Loucy (cell line): Measurements from ENCODE around the gene PPIF.

Source experiments
- H2AFZ ChIP-seq: fragments of 200-600 bp; sonication (generic); 2 replicates; pipeline ENCODE4 v1.6.0; 2016; ENCODE audit warnings: antibody characterized with exemption, mild to moderate bottlenecking, low read length, moderate library complexity
- H3F3A ChIP-seq: fragments of 200-600 bp; 2 replicates; pipeline ENCODE4 v1.6.0; 2016; ENCODE audit warnings: antibody characterized with exemption, low read depth, mild to moderate bottlenecking
- H3K27me3 ChIP-seq: fragments of 200-600 bp; sonication (generic); 2 replicates; pipeline ENCODE4 v1.6.1; 2014; ENCODE audit warnings: low read length, mild to moderate bottlenecking; ENCODE audit not compliant: insufficient read depth, poor library complexity, severe bottlenecking
- H3K36me3 ChIP-seq: fragments of 200-600 bp; sonication (generic); 2 replicates; pipeline ENCODE4 v1.6.1; 2016; ENCODE audit warnings: low read length; ENCODE audit not compliant: insufficient read depth
- H3K4me1 ChIP-seq: fragments of 200-600 bp; sonication (generic); 2 replicates; pipeline ENCODE4 v1.5.1; 2014; ENCODE audit warnings: low read length, mild to moderate bottlenecking; ENCODE audit not compliant: insufficient read depth, poor library complexity, severe bottlenecking
- H3K4me2 ChIP-seq: fragments of 200-600 bp; sonication (generic); 2 replicates; pipeline ENCODE4 v1.6.0; 2014; ENCODE audit warnings: antibody characterized with exemption, low read length, low read depth, mild to moderate bottlenecking; ENCODE audit not compliant: poor library complexity, severe bottlenecking
- H3K4me3 ChIP-seq: fragments of 200-600 bp; sonication (generic); 2 replicates; pipeline ENCODE4 v1.5.1; 2014; ENCODE audit warnings: low read length, mild to moderate bottlenecking, mixed read lengths; ENCODE audit not compliant: poor library complexity, severe bottlenecking
- H3K79me2 ChIP-seq: fragments of 200-600 bp; sonication (generic); 2 replicates; pipeline ENCODE4 v1.6.1; 2014; ENCODE audit warnings: low read length; ENCODE audit not compliant: insufficient read depth
- H3K9ac ChIP-seq: fragments of 200-600 bp; sonication (generic); 2 replicates; pipeline ENCODE4 v1.6.0; 2014; ENCODE audit warnings: mild to moderate bottlenecking, low read depth, low read length, moderate library complexity; ENCODE audit not compliant: poor library complexity, severe bottlenecking
- H3K9me2 ChIP-seq: fragments of 200-600 bp; sonication (generic); replicated peaks from 2 replicates; pipeline ENCODE4 v1.6.1; 2016; ENCODE audit warnings: low read depth, low read length, mixed read lengths
- H3K9me3 ChIP-seq: fragments of 200-600 bp; sonication (generic); 2 replicates; pipeline ENCODE4 v1.6.1; 2014; ENCODE audit warnings: mild to moderate bottlenecking, antibody characterized with exemption, low read length, low read depth; ENCODE audit not compliant: insufficient read depth
- H4K20me1 ChIP-seq: fragments of 200-600 bp; sonication (generic); 2 replicates; pipeline ENCODE4 v1.6.0; 2014; ENCODE audit warnings: antibody characterized with exemption, low read length, mild to moderate bottlenecking; ENCODE audit not compliant: insufficient read depth, poor library complexity, severe bottlenecking
- CTCF ChIP-seq: fragments of 200-600 bp; sonication (generic); conservative IDR thresholded peaks from 2 replicates; pipeline ENCODE4 v1.5.1; 2014; ENCODE audit warnings: mild to moderate bottlenecking, antibody characterized with exemption, low read length
- EZH2phosphoT487 ChIP-seq: fragments of 200-600 bp; IDR thresholded peaks from 2 replicates; pipeline ENCODE4 v1.6.1; 2018; ENCODE audit warnings: antibody characterized with exemption, mild to moderate bottlenecking, moderate library complexity, borderline replicate concordance

The PPIF gene

DNA sequence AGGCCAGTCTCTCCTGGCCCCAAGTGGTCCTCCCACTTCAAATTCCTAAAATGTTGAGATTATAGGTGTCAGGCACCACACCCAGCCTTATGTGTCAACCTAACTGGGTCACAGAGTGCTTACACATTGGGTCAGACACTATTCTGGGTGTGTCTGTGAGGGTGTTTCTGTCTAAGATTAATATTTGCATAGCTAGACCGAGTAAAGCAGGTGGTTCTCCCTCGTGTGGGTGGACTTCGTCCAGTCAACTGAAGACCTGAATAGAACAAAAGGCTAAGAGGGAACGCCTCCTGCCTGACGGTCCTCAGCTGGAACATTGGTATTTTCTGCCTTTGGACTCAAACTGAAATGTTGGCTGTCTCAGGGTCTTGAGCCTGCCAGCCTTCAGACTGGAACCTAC is 11.5 kb downstream of the PPIF start:
- peaks cover 25% of the 10 kb centered on the region; the same call in 1 of the 2 replicates for H3K36me3 ChIP-seq
- H3K4me2 ChIP-seq: no peak overlapping the region
- H3F3A ChIP-seq: no peaks in the 10 kb centered on the region
- no peak for TF ChIP-seq CTCF
- H2AFZ ChIP-seq: no peak overlapping the region
- H4K20me1 ChIP-seq: peaks cover 21% of the 10 kb centered on the region
- H3K9ac ChIP-seq: no peak overlapping the region
- no peaks in the 10 kb centered on the region for H3K9me2 ChIP-seq
- no peaks in the 10 kb centered on the region for H3K27me3 ChIP-seq
- no peaks in the 10 kb centered on the region for H3K9me3 ChIP-seq
- H3K79me2 ChIP-seq: peaks cover 20% of the 10 kb centered on the region; the same call in 1 of the 2 replicates
- no peak overlapping the region for H3K4me3 ChIP-seq
- no peaks in the 10 kb centered on the region for H3K4me1 ChIP-seq

DNA sequence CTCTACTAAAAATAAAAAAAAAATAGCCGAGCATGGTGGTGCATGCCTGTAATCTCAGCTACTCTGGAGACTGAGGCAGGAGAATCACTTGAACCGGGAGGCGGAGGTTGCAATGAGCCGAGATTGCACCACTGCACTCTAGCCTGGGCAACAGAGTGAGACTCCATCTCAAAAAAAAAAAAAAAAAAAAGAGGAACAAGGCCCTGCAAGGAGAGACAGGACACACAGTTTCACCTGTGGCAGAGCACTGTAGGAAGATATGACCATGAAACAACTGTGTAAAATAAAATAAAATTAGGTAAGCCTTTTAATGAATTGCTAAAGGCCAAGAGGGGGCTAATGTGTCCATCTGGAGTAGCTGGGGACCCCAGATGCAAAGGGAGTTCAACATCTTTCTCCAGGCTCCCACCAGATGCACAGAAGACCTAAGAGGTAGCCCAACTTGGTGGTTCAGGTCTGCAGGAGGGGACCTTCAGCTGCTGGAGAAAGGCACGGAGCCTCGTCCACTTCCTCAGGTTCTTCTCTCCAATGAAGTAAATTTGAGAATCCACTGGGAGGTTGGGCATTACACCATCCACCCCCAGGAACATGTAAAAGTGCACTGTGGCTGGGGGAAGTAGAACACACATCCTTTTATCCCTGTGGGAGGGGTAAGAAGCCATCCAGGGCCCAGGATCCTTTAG is 12.7 kb downstream of the PPIF start:
- no peaks in the 10 kb centered on the region for H3K4me1 ChIP-seq
- no peaks in the 10 kb centered on the region for H3F3A ChIP-seq
- H3K79me2 ChIP-seq: peaks cover 8% of the 10 kb centered on the region; the same call in 1 of the 2 replicates
- H4K20me1 ChIP-seq: peaks cover 10% of the 10 kb centered on the region
- no peak overlapping the region for H3K4me2 ChIP-seq
- no peaks in the 10 kb centered on the region for H3K9me3 ChIP-seq
- H2AFZ ChIP-seq: no peak overlapping the region
- no peak overlapping the region for H3K9ac ChIP-seq
- H3K4me3 ChIP-seq: no peak overlapping the region
- H3K9me2 ChIP-seq: no peaks in the 10 kb centered on the region
- H3K27me3 ChIP-seq: no peaks in the 10 kb centered on the region
- TF ChIP-seq CTCF: no peak
- TF ChIP-seq EZH2phosphoT487: no peak
- H3K36me3 ChIP-seq: peaks cover 14% of the 10 kb centered on the region; the same call in 1 of the 2 replicates

GRCh38 chr10:79360499-79361342 is 13.5 kb downstream of the PPIF start:
- Histone ChIP-seq H3F3A (no peaks in the 10 kb centered on the region), H3K79me2 (peaks cover 3% of the 10 kb centered on the region; the same call in 1 of the 2 replicates), H3K9ac (no peak overlapping the region), H3K4me1 (no peaks in the 10 kb centered on the region), H2AFZ (no peak overlapping the region), H3K4me3 (no peak overlapping the region), H3K27me3 (no peaks in the 10 kb centered on the region), H3K4me2 (no peak overlapping the region), H3K9me2 (no peaks in the 10 kb centered on the region), H3K9me3 (no peaks in the 10 kb centered on the region), H3K36me3 (peaks cover 6% of the 10 kb centered on the region; the same call in 1 of the 2 replicates), H4K20me1 (peaks cover 3% of the 10 kb centered on the region)
- no peak for TF ChIP-seq EZH2phosphoT487
- TF ChIP-seq CTCF: no peak
